Liver (tissue), 9 donors: ENCODE measurements around the gene PPP1R3G. TPM values are rescaled to one million over a fixed set of nuclear protein-coding genes. Genes with fewer than 3 reads are reported as not detected.

Experiments
- DNase-seq: peaks from one replicate; pipeline ENCODE4 v3.0.0-alpha.2; 2017; ENCODE audit warnings: low spot score
- H3K27ac ChIP-seq, 2 donors: one replicate each; pipeline ENCODE4 v1.7.0; 2013; ENCODE audit warnings: inconsistent platforms in 2 of 2, low read length in 2 of 2, control low read depth in 1 of 2, low read depth in 1 of 2, mild to moderate bottlenecking in 1 of 2
- H3K27me3 ChIP-seq, 4 donors: one replicate each; pipeline versions ENCODE4 v1.6.1 to v1.7.0; 2013; ENCODE audit warnings: low read length in 3 of 4, inconsistent platforms in 1 of 4, mild to moderate bottlenecking in 1 of 4, moderate library complexity in 1 of 4; ENCODE audit not compliant: control insufficient read depth in 4 of 4, insufficient read depth in 4 of 4
- H3K36me3 ChIP-seq, 4 donors: one replicate each; pipeline versions ENCODE4 v1.6.1 to v1.7.0; 2013; ENCODE audit warnings: low read length in 3 of 4, mild to moderate bottlenecking in 3 of 4, low read depth in 1 of 4, moderate library complexity in 1 of 4; ENCODE audit not compliant: control insufficient read depth in 4 of 4, insufficient read depth in 3 of 4
- H3K4me1 ChIP-seq, 4 donors: one replicate each; pipeline versions ENCODE4 v1.6.1 to v1.7.0; 2013; ENCODE audit warnings: low read length in 3 of 4, mild to moderate bottlenecking in 3 of 4, moderate library complexity in 1 of 4; ENCODE audit not compliant: control insufficient read depth in 4 of 4, insufficient read depth in 4 of 4
- H3K4me3 ChIP-seq, 3 donors: one replicate each; pipeline versions ENCODE4 v1.6.1 to v1.7.0; 2013; ENCODE audit warnings: low read length in 3 of 3, control low read depth in 1 of 3, low read depth in 1 of 3, mild to moderate bottlenecking in 1 of 3
- H3K9ac ChIP-seq, 2 donors: one replicate each; pipeline ENCODE4 v1.7.0; 2013; ENCODE audit warnings: low read length in 2 of 2, mild to moderate bottlenecking in 2 of 2, moderate library complexity in 2 of 2, control low read depth in 1 of 2, low read depth in 1 of 2
- H3K9me3 ChIP-seq, 4 donors: one replicate each; pipeline versions ENCODE4 v1.6.1 to v1.7.0; 2013; ENCODE audit warnings: low read length in 3 of 4; ENCODE audit not compliant: control insufficient read depth in 4 of 4
- ATF3 ChIP-seq: IDR thresholded peaks from 2 replicates; pipeline ENCODE4 v1.6.1; 2016; ENCODE audit warnings: antibody characterized with exemption
- CTCF ChIP-seq: fragments of 150-350 bp; IDR thresholded peaks from 2 replicates; pipeline ENCODE4 v1.5.1; 2017; ENCODE audit warnings: improper control_type of control experiment, low read depth, low read length; ENCODE audit not compliant: missing input control
- EGR1 ChIP-seq, 2 donors: IDR thresholded peaks; 2 replicates each; pipeline ENCODE4 v1.6.1; 2016 to 2018; ENCODE audit warnings: antibody characterized with exemption in 2 of 2, low read depth in 2 of 2
- FOXA1 ChIP-seq: IDR thresholded peaks from 2 replicates; pipeline ENCODE4 v1.6.1; 2016; ENCODE audit warnings: antibody characterized with exemption
- FOXA2 ChIP-seq: IDR thresholded peaks from 2 replicates; pipeline ENCODE4 v1.6.1; 2016; ENCODE audit warnings: antibody characterized with exemption
- GABPA ChIP-seq, 2 donors: IDR thresholded peaks in 1 of 2; conservative IDR thresholded peaks in 1 of 2; 2 replicates each; pipeline ENCODE4 v1.6.1; 2016; ENCODE audit warnings: antibody characterized with exemption in 2 of 2, mild to moderate bottlenecking in 1 of 2, moderate library complexity in 1 of 2
- HNF4A ChIP-seq, 2 donors: conservative IDR thresholded peaks; 2 replicates each; pipeline ENCODE4 v1.6.1; 2016; ENCODE audit warnings: antibody characterized with exemption in 2 of 2, mild to moderate bottlenecking in 2 of 2
- HNF4G ChIP-seq: IDR thresholded peaks from 2 replicates; pipeline ENCODE4 v1.6.1; 2016; ENCODE audit warnings: antibody characterized with exemption
- JUND ChIP-seq, 2 donors: IDR thresholded peaks; 2 replicates each; pipeline ENCODE4 v1.6.1; 2016; ENCODE audit warnings: antibody characterized with exemption in 2 of 2
- MAX ChIP-seq: IDR thresholded peaks from 2 replicates; pipeline ENCODE4 v1.6.1; 2016; ENCODE audit warnings: antibody characterized with exemption
- NR2F2 ChIP-seq: IDR thresholded peaks from 2 replicates; pipeline ENCODE4 v1.6.1; 2016; ENCODE audit warnings: antibody characterized with exemption
- RAD21 ChIP-seq, 2 donors: IDR thresholded peaks; 2 replicates each; pipeline ENCODE4 v1.6.1; 2016; ENCODE audit warnings: antibody characterized with exemption in 2 of 2, mild to moderate bottlenecking in 2 of 2
- REST ChIP-seq: IDR thresholded peaks from 2 replicates; pipeline ENCODE4 v1.6.1; 2016; ENCODE audit warnings: antibody characterized with exemption, mild to moderate bottlenecking
- RXRA ChIP-seq, 2 donors: IDR thresholded peaks; 2 replicates each; pipeline ENCODE4 v1.6.1; 2017 to 2018; ENCODE audit warnings: antibody characterized with exemption in 2 of 2, mild to moderate bottlenecking in 1 of 2
- SP1 ChIP-seq: IDR thresholded peaks from 2 replicates; pipeline ENCODE4 v1.6.1; 2018; ENCODE audit warnings: antibody characterized with exemption, mild to moderate bottlenecking
- TAF1 ChIP-seq: conservative IDR thresholded peaks from 2 replicates; pipeline ENCODE4 v1.6.1; 2016; ENCODE audit warnings: antibody characterized with exemption, mild to moderate bottlenecking
- YY1 ChIP-seq: IDR thresholded peaks from 2 replicates; pipeline ENCODE4 v1.6.1; 2016; ENCODE audit warnings: antibody characterized with exemption, mild to moderate bottlenecking
- ZBTB33 ChIP-seq: IDR thresholded peaks from 2 replicates; pipeline ENCODE4 v1.6.1; 2016; ENCODE audit warnings: antibody characterized with exemption
- WGBS: extraction: QIAGEN DNeasy Blood & Tissue Kit; methylation state at CpG from one replicate; pipeline ENCODE4 v1.1.7; 2013; 5-methylcytosine and 5-hydroxymethylcytosine counted together
- polyA plus RNA-seq, 2 donors: library from polyadenylated mRNA; stranded (reverse) in 1 of 2; unstranded in 1 of 2; fragments of 200-250 nt in 1 of 2; fragments of >200 nt in 1 of 2; fragmentation: Nextera tagmentation in 1 of 2; extraction: Ambion mirVana in 1 of 2; gene quantifications; one replicate each; pipeline versions ENCODE4 v1.2.1 to v1.2.3, GENCODE V29; 2013 to 2015
- total RNA-seq, 2 donors: library from RNA; depleted of rRNA; stranded (reverse); fragments of >200 nt; gene quantifications; one replicate each; pipeline ENCODE4 v1.2.3, GENCODE V29; 2014
- donor health status: healthy.
- donor health status: healthy.
- donor health status: healthy.
- donor health status: healthy.
- donor health status: healthy.

The PPP1R3G gene
- total and polyA plus RNA-seq, 4 donors = 0.25 to 3.0 (median 0.47) TPM

- Histone ChIP-seq H3K4me3 (no peak overlapping the region), H3K36me3 (no peaks in the 10 kb centered on the region), H3K27me3 (no peaks in the 10 kb centered on the region), H3K9ac (no peak overlapping the region), H3K4me1 (peaks cover 0 to 2% (median 0%) of the 10 kb centered on the region in 4 donors), H3K27ac (no peak overlapping the region), H3K9me3 (no peaks in the 10 kb centered on the region)
- 85% methylated on average over 16 of the region's 16 CpGs for WGBS
- DNase-seq = no peak
- TF ChIP-seq RXRA (IDR thresholded peaks at IDR 0.05) = peak in 1 of 2 donors; percentile 22
- no peak for TF ChIP-seq FOXA2
- TF ChIP-seq TAF1 = no peak
Observed at GRCh38 chr6:5110246-5110645, 25.1 kb downstream of the PPP1R3G start.

GRCh38 chr6:5111626-5112025 lies 26.5 kb downstream of the PPP1R3G start:
- WGBS = 94% methylated on average over 7 of the region's 7 CpGs
- peaks cover 0 to 4% (median 0%) of the 10 kb centered on the region in 4 donors for H3K4me1 ChIP-seq
- H3K36me3 ChIP-seq = no peaks in the 10 kb centered on the region
- H3K9ac ChIP-seq = no peak overlapping the region
- no peaks in the 10 kb centered on the region for H3K27me3 ChIP-seq
- H3K9me3 ChIP-seq = no peaks in the 10 kb centered on the region
- no peak for DNase-seq
- no peak overlapping the region for H3K4me3 ChIP-seq
- TF ChIP-seq RAD21 (IDR thresholded peaks at IDR 0.05) (no peak), JUND (IDR thresholded peaks at IDR 0.05) (no peak), REST (no peak), RXRA (IDR thresholded peaks at IDR 0.05) (no peak), ATF3 (no peak), EGR1 (IDR thresholded peaks at IDR 0.05; ENCODE audit: low read depth in 2 of 2) (no peak), SP1 (no peak), HNF4G (no peak), HNF4A (conservative IDR thresholded peaks at IDR 0.05) (no peak), YY1 (no peak), CTCF (no peak), NR2F2 (no peak), ZBTB33 (no peak), FOXA2 (no peak), FOXA1 (no peak), GABPA (IDR thresholded peaks at IDR 0.05 in 1 of 2, conservative IDR thresholded peaks at IDR 0.05 in 1 of 2) (no peak), TAF1 (no peak), MAX (no peak)
- H3K27ac ChIP-seq = no peak overlapping the region
